SK-N-MC (cell line): ENCODE results near the gene SETD1B.

Experiments
- EZH2 ChIP-seq: fragments of 200-600 bp; sonication (generic); IDR thresholded peaks from one replicate; pipeline ENCODE4 v1.6.1; 2017; ENCODE audit warnings: antibody characterized with exemption
- FOXP2 ChIP-seq: optimal IDR thresholded peaks from 2 replicates; pipeline ENCODE3; 2011; ENCODE audit warnings: mild to moderate bottlenecking, moderate library complexity; ENCODE audit not compliant: insufficient read depth; ENCODE audit errors: extremely low read length, control extremely low read depth
- POLR2AphosphoS5 ChIP-seq: IDR thresholded peaks from 2 replicates; pipeline ENCODE4 v1.6.1; 2012; ENCODE audit warnings: mild to moderate bottlenecking, low read depth, low read length, borderline replicate concordance

GRCh38 chr12:121770388-121770787 lies 33.4 kb upstream of the SETD1B start:
- TF ChIP-seq POLR2AphosphoS5 (no peak), EZH2 (no peak), FOXP2 (no peak)
